Mammary epithelial cell (primary cell): ENCODE data around the gene DPH6.

Source experiments
- CTCF ChIP-seq, 2 donors: IDR thresholded peaks in 1 of 2; conservative IDR thresholded peaks in 1 of 2; 2 replicates each; pipeline ENCODE4 v1.5.1; 2011 to 2012; ENCODE audit warnings: inconsistent platforms in 2 of 2, low read length in 2 of 2, mild to moderate bottlenecking in 2 of 2, control low read depth in 1 of 2, low read depth in 1 of 2; ENCODE audit not compliant: insufficient read depth in 1 of 2; ENCODE audit errors: extremely low read depth in 1 of 2
- EZH2 ChIP-seq: IDR thresholded peaks from 2 replicates; pipeline ENCODE4 v1.6.1; 2012; ENCODE audit warnings: low read length, inconsistent platforms, borderline replicate concordance

GRCh38 chr15:35547775-35548364 lies 1.9 kb upstream of the DPH6 start:
- no peak for TF ChIP-seq CTCF (conservative IDR thresholded peaks at IDR 0.05 in 1 of 2, IDR thresholded peaks at IDR 0.05 in 1 of 2; ENCODE audit: extremely low read depth in 1 of 2, insufficient read depth in 1 of 2, low read depth in 1 of 2, low read length in 2 of 2)
- TF ChIP-seq EZH2 = no peak
